Testis (tissue), 3 donors: ENCODE measurements around the gene MIF4GD. TPM values are rescaled to one million over a fixed set of nuclear protein-coding genes. Genes with fewer than 3 reads are reported as not detected.
A peak's percentile ranks its signal among the peaks of the same experiment; 100 is the strongest.

ENCODE experiments used
- DNase-seq: peaks from one replicate; pipeline ENCODE4 v3.0.0-alpha.2; 2019
- H3K27ac ChIP-seq, 2 donors: fragments of 200-600 bp; sonication (generic); one replicate each; pipeline ENCODE4 v1.5.1; 2019
- H3K27me3 ChIP-seq: fragments of 200-600 bp; sonication (generic); one replicate; pipeline ENCODE4 v1.5.1; 2019
- H3K36me3 ChIP-seq: fragments of 200-600 bp; sonication (generic); one replicate; pipeline ENCODE4 v1.5.1; 2017; ENCODE audit warnings: low read depth; ENCODE audit errors: missing control alignments
- H3K4me1 ChIP-seq: fragments of 200-600 bp; sonication (generic); one replicate; pipeline ENCODE4 v1.5.1; 2019
- H3K4me3 ChIP-seq, 2 donors: fragments of 200-600 bp; sonication (generic); one replicate each; pipeline ENCODE4 v1.5.1; 2017 to 2019
- H3K9me3 ChIP-seq: fragments of 200-600 bp; sonication (generic); one replicate; pipeline ENCODE4 v1.5.1; 2017
- POLR2A ChIP-seq: fragments of 450-650 bp; IDR thresholded peaks from one replicate; pipeline ENCODE4 v1.6.1; 2017; ENCODE audit warnings: antibody characterized with exemption, mild to moderate bottlenecking, moderate library complexity
- WGBS, 2 donors: methylation state at CpG; one replicate each; pipeline ENCODE4 v1.1.5; 2018; 5-methylcytosine and 5-hydroxymethylcytosine counted together
- intact Hi-C: fragments of 100-400 bp; cut with DNase I; formaldehyde crosslinking; loops from one replicate; pipeline ENCODE4 v1.15.1; 2023; ENCODE audit warnings: low total_unique reads
- polyA plus RNA-seq: library from polyadenylated mRNA; stranded (reverse); fragments of 350-450 nt; fragmentation: Illumina TruSeq; extraction: RNeasy Lipid Tissue Mini Kit (QIAGEN cat#74804); gene quantifications from one replicate; pipeline ENCODE4 v1.2.3, GENCODE V29; 2014; ENCODE audit warnings: low read depth, low replicate concordance; ENCODE audit not compliant: insufficient read depth
- total RNA-seq, 2 donors: library from RNA; depleted of rRNA; stranded (reverse); fragments of >200 nt; gene quantifications; one replicate each; pipeline ENCODE4 v1.2.3, GENCODE V29; 2016
- TF ChIP-seq, protein P1 (sequence below), 3 experiments: fragments of 450-650 bp in 2 of 3; fragments of 200-600 bp in 1 of 3; sonication (generic) in 1 of 3; IDR thresholded peaks; one replicate each; pipeline ENCODE4 v1.5.1; 2016 to 2019; ENCODE audit warnings: antibody characterized with exemption in 3 of 3, mild to moderate bottlenecking in 2 of 3, moderate library complexity in 1 of 3

The MIF4GD gene
- total and polyA plus RNA-seq, 3 donors from 2014 or later, result 34.5 to 37.1 (median 35.3) TPM

DNA sequence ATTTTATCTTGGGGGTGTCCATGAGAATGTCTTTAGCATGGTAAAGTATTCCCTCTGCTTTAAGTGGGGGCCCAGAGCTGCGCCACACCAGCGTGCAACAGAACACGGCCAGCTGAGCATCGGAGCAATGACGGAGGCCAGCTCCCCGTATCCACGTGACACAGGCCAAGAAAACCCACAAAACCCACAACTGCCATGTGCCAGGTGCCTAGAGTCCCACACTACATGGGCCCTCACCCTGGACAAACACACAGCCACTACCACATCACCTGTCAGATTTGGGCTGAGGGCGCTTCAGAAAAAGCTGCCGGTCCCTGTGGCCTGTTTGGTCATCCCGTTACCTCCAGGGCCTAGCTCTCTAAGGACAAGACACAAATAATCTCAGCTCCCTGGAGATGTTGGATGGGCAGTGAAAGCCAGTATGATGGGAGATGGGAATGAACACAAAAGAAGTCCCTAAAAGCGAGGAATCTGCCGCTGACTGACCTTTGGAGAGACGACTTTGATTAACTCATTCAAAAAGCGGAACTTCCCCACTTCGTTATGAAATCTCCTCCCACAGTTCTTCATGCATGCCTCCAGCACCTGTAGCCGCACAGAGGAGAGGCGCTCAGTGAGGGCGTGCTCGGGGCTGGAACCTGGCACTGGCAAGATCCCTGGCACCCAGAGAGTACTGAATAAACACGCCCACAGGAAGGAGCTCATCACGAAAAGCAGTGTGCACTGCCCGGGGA, 26.7 kb downstream of the MIF4GD start:
- Histone ChIP-seq H3K9me3 (no peaks in the 10 kb centered on the region), H3K27ac (no peak overlapping the region), H3K36me3 (peaks cover 2% of the 10 kb centered on the region), H3K27me3 (no peaks in the 10 kb centered on the region), H3K4me3 (no peak overlapping the region), H3K4me1 (peaks cover 14% of the 10 kb centered on the region)
- 85% methylated on average over 22 of the region's 22 CpGs for WGBS, 2 donors
- intact Hi-C loops, result no loop called here
- no peak for DNase-seq
- TF ChIP-seq POLR2A, result no peak
- TF ChIP-seq, protein P1, sequence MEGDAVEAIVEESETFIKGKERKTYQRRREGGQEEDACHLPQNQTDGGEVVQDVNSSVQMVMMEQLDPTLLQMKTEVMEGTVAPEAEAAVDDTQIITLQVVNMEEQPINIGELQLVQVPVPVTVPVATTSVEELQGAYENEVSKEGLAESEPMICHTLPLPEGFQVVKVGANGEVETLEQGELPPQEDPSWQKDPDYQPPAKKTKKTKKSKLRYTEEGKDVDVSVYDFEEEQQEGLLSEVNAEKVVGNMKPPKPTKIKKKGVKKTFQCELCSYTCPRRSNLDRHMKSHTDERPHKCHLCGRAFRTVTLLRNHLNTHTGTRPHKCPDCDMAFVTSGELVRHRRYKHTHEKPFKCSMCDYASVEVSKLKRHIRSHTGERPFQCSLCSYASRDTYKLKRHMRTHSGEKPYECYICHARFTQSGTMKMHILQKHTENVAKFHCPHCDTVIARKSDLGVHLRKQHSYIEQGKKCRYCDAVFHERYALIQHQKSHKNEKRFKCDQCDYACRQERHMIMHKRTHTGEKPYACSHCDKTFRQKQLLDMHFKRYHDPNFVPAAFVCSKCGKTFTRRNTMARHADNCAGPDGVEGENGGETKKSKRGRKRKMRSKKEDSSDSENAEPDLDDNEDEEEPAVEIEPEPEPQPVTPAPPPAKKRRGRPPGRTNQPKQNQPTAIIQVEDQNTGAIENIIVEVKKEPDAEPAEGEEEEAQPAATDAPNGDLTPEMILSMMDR (IDR thresholded peaks at IDR 0.05), result no peak

DNA sequence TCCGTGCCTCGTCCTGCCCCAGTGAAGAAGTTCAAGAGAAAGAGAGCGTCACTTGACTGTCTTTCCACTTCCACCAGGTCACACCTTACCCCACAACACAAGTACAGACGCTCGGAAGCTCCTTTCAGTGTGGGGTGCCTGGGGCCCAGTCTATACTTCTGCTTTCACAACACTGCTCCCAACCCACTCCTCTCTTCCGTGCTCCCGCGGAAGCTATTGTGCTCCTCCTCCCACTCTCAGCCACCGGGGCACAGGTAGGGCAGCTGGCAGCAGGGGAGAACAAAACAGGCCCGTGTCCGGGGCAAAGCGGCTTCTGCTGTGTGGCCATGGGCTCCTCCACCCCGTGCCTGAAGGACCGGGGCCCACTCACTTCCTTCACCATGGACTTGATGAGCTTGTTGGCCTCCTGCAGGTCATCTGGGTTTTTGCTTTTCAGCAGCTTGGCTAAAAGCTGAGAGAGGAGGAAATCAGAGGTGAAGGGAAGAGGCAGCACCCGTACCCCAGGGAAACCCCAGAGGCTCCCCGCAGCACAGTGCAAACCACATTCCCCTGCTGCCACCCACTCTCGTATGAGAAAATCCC, 28.5 kb downstream of the MIF4GD start:
- H3K4me3 ChIP-seq, result no peak overlapping the region
- TF ChIP-seq, protein P1 (IDR thresholded peaks at IDR 0.05), result no peak
- TF ChIP-seq POLR2A, result no peak
- no peak overlapping the region for H3K27ac ChIP-seq
- intact Hi-C loops, result no loop called here
- H3K9me3 ChIP-seq, result no peaks in the 10 kb centered on the region
- no peaks in the 10 kb centered on the region for H3K27me3 ChIP-seq
- peaks cover 14% of the 10 kb centered on the region for H3K4me1 ChIP-seq
- WGBS, 2 donors, result 94 to 96% methylated on average over 15 of the region's 17 CpGs
- peaks cover 2% of the 10 kb centered on the region for H3K36me3 ChIP-seq
- no peak for DNase-seq

DNA sequence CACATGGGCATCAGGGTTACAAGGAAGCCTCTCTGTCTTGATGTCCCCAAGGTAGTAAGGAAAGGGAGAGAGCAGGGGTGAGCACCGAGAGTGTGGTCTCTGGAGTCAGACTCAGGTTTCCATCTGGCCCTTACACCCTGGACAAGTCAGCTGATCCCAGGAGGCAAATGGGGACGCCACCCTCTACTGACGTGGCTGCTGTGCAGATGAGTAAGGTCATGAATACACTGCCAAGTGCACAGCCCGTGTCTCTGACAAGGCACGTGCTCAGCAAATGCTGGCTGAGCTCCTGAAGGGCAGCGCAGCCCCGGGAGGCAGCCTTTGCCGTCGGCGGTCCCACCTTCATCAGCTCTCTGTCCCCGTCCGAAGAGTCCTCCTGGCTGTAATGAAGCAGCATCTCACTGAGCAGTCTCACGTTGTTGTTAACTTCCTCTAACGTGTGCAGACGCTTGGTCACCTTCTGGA, 29.0 kb downstream of the MIF4GD start:
- DNase-seq, result no peak
- Histone ChIP-seq H3K27me3 (no peaks in the 10 kb centered on the region), H3K9me3 (no peaks in the 10 kb centered on the region), H3K27ac (no peak overlapping the region), H3K4me3 (no peak overlapping the region), H3K36me3 (peaks cover 2% of the 10 kb centered on the region), H3K4me1 (peaks cover 14% of the 10 kb centered on the region)
- WGBS, 2 donors, result 78% methylated on average over 13 to 15 of the region's 15 CpGs
- no peak for TF ChIP-seq POLR2A
- TF ChIP-seq, protein P1 (IDR thresholded peaks at IDR 0.05), result no peak
- intact Hi-C loops, result no loop called here

DNA sequence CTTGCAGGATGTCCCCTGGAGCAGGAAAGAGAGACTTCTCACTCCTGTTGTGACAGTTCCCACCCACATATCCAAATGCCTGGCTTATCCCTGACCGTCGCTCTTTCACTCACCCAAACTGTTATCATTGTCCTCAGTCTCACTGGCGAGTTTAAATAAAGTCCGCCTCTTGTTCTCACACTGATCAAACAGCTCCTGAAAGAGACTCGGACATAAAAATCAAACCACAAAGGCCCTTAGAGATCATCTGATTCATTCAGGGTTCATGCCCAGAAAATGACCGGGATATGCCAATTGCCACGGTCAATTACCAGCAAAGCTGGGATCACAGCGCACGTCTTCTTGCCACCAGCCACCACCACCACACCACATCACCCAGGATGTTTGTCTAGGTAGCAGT, 29.5 kb downstream of the MIF4GD start:
- peaks cover 14% of the 10 kb centered on the region for H3K4me1 ChIP-seq
- H3K27ac ChIP-seq, result peak overlapping the region in 1 of 2 donors; percentile 63
- H3K36me3 ChIP-seq, result peaks cover 2% of the 10 kb centered on the region
- intact Hi-C loops, result no loop called here
- DNase-seq, result no peak
- no peaks in the 10 kb centered on the region for H3K27me3 ChIP-seq
- H3K9me3 ChIP-seq, result no peaks in the 10 kb centered on the region
- TF ChIP-seq POLR2A, result no peak
- TF ChIP-seq, protein P1 (IDR thresholded peaks at IDR 0.05), result no peak
- no peak overlapping the region for H3K4me3 ChIP-seq
- 92 to 94% methylated on average over 9 of the region's 9 CpGs for WGBS, 2 donors

DNA sequence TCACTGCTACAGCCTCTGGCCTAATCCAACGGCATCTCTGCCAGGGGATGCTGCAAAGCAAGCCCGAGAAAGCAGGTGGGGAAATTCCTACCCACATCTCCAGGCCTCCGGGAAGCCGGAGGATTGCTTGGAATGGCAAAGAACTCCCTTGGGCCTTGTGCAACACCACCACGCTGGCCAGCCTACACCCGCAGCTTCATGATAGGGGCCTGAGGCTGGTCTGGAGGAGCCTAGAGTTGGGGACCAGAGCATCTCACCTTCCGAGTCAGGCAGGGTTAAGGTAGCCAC, 29.9 kb downstream of the MIF4GD start:
- H3K9me3 ChIP-seq, result no peaks in the 10 kb centered on the region
- peak overlapping the region; percentile 50 to 63 for H3K27ac ChIP-seq
- peaks cover 2% of the 10 kb centered on the region for H3K36me3 ChIP-seq
- no peaks in the 10 kb centered on the region for H3K27me3 ChIP-seq
- no peak overlapping the region for H3K4me3 ChIP-seq
- intact Hi-C loops, result no loop called here
- TF ChIP-seq, protein P1 (IDR thresholded peaks at IDR 0.05), result no peak
- no peak for TF ChIP-seq POLR2A
- peaks cover 14% of the 10 kb centered on the region for H3K4me1 ChIP-seq
- WGBS, 2 donors, result 67 to 86% methylated on average over 2 to 7 of the region's 7 CpGs
- DNase-seq, result no peak
